ENCODE measurements around the gene HRH1. TPM values are rescaled to one million over a fixed set of nuclear protein-coding genes. Genes with fewer than 3 reads are reported as not detected.

Gene HRH1
- total RNA-seq, 2 experiments from 2014 or later: 0.06 to 0.12 TPM

DNA sequence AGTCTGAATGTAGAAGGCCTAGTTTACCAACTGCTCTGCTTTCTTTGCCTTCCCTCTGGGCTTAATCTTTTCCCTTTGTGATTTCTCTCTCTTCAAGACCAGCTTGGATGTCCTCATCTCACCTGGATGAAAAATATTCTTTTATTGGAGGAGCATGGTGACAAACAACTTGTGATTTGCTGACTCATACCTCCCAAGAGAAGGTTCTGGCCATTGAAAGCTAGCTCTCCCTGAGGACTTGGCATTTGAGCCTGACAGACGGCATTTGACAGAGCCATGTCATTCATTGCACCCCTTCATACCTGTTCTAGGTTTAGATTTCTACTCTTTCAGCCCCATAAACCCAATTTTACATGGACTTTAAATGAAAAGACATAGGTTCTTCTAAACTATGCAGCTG lies 151.2 kb downstream of the HRH1 start:
- H3K4me1 Mint-ChIP-seq: peaks cover 29% of the 10 kb centered on the region
- DNase-seq: no peak
- no peaks in the 10 kb centered on the region for H3K27me3 Mint-ChIP-seq
- peaks cover 38% of the 10 kb centered on the region for H3K36me3 Mint-ChIP-seq
- H3K9me3 Mint-ChIP-seq: no peaks in the 10 kb centered on the region
- H3K4me3 Mint-ChIP-seq: no peak overlapping the region
- H3K27ac Mint-ChIP-seq: no peak overlapping the region

DNA sequence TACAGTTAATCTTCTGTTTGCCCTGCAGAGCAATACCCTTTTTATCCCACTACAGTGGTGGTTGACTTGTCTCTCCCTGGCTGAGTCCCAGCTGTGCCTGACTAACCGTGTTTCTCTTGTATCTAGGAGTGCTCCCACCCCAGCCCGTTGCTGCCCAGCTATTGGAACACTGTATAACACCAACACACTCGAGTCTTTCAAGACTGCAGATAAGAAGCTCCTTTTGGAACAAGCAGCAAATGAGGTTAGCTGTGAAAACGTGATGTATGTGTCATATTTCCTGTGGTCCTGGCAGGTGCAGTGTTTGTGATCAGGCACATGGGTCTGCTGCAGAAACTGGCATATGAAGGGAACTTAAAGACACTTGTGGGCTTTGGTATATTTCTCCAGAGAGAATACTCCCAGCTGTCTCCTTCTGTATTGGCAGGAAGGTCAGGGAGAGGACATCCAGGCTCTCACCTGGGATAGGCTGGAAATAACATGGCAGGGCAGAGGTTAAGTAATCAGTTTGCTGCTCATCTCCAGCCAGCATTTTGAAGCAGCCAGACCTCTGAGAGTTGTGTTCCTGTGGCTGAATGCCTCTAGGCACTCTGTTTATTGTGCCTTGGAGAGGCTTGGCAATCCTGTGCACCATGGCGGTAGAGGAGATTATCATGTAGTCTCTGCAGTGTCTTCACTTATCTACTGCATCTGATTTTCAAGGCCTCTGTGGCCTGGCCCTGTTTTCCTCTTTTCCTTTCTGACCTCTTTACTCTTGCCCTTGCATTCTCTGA lies 152.7 kb downstream of the HRH1 start:
- Mint-ChIP-seq H3K27me3 (no peaks in the 10 kb centered on the region), H3K9me3 (no peaks in the 10 kb centered on the region), H3K4me3 (no peak overlapping the region), H3K36me3 (peaks cover 37% of the 10 kb centered on the region), H3K4me1 (peaks cover 23% of the 10 kb centered on the region), H3K27ac (peak overlapping the region; percentile 42)
- peak; percentile 16 for DNase-seq

- H3K27me3 Mint-ChIP-seq: no peaks in the 10 kb centered on the region
- H3K4me1 Mint-ChIP-seq: peaks cover 23% of the 10 kb centered on the region
- H3K9me3 Mint-ChIP-seq: no peaks in the 10 kb centered on the region
- peaks cover 35% of the 10 kb centered on the region for H3K36me3 Mint-ChIP-seq
- no peak overlapping the region for H3K4me3 Mint-ChIP-seq
- H3K27ac Mint-ChIP-seq: no peak overlapping the region
- no peak for DNase-seq
Observed at GRCh38 chr3:11307830-11308432, 153.6 kb downstream of the HRH1 start.

- no peaks in the 10 kb centered on the region for H3K9me3 Mint-ChIP-seq
- H3K4me1 Mint-ChIP-seq: peaks cover 21% of the 10 kb centered on the region
- no peak overlapping the region for H3K4me3 Mint-ChIP-seq
- DNase-seq: no peak
- no peaks in the 10 kb centered on the region for H3K27me3 Mint-ChIP-seq
- no peak overlapping the region for H3K27ac Mint-ChIP-seq
- peaks cover 30% of the 10 kb centered on the region for H3K36me3 Mint-ChIP-seq
Observed at GRCh38 chr3:11310258-11310657, 156.0 kb downstream of the HRH1 start.

DNA sequence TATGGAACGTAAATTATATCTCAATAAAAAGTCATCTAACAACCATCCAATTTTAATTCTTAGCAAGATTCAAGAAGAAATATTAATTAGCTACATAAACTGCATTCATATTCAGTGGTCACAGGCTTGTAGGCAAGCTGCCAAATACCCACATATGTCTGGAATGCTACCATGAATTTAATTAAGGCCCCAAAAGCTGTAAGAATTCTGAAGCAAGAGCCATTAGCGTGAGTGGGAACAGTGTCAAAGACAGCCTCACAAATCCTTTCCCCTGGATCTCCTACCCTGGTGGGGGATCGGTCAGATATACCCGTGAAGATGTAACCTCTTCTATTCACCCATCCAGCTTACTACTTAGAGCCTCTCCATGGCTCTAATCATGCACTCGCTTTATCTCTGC lies 157.9 kb downstream of the HRH1 start:
- no peaks in the 10 kb centered on the region for H3K9me3 Mint-ChIP-seq
- peaks cover 30% of the 10 kb centered on the region for H3K36me3 Mint-ChIP-seq
- no peak for DNase-seq
- H3K27ac Mint-ChIP-seq: no peak overlapping the region
- no peaks in the 10 kb centered on the region for H3K27me3 Mint-ChIP-seq
- H3K4me3 Mint-ChIP-seq: no peak overlapping the region
- peaks cover 4% of the 10 kb centered on the region for H3K4me1 Mint-ChIP-seq

Other genes with a start within 250 kb of the HRH1 start
- not detected for gene SLC6A1, start 161.7 kb upstream of the HRH1 start, total RNA-seq
- 10 to 100 TPM; 25.1 to 28.2 TPM for gene ATG7, start 117.9 kb downstream of the HRH1 start, total RNA-seq

Data from activated naive CD8-positive, alpha-beta T cell treated with anti-CD3 and anti-CD28 coated beads for 36 hours (primary cell).